NK-92 treated with Interleukin-12 subunit alpha and Interleukin-12 subunit beta, amount 100 ng/mL, for 24 hours (cell line): ENCODE results near the gene GPRC6A.
"Not testable (repeated sequence)": the region's sequence is repeated elsewhere in the genome, so short reads cannot be mapped to it uniquely, and the experiment has no call there.

Experiments
- DNase-seq: peaks from one replicate; lab custom pipeline; 2025; lab: John Stamatoyannopoulos, UW

The GPRC6A gene

GRCh38 chr6:116828983-116829382 lies at the start of gene GPRC6A:
Gene GPRC6A, minus strand, starts transcription at chr6:116829083. Its CDS starts 70 bp downstream, at chr6:116829013.
- no peak for DNase-seq

- DNase-seq = no peak
These were observed 48.9 kb upstream of the GPRC6A start for GRCh38 chr6:116877743-116878142.

- no peak for DNase-seq
These were observed 48.0 kb upstream of the GPRC6A start, which contains the start of gene RFX6 for GRCh38 chr6:116876635-116877611. Gene RFX6, plus strand, starts transcription at chr6:116877242. Its CDS starts 34 bp downstream, at chr6:116877276.

GRCh38 chr6:116876107-116876506 lies 47.2 kb upstream of the GPRC6A start:
- no peak for DNase-seq

GRCh38 chr6:116872771-116873170 lies 43.9 kb upstream of the GPRC6A start:
- no peak for DNase-seq

- DNase-seq = no peak
These were observed 37.5 kb upstream of the GPRC6A start for GRCh38 chr6:116866281-116866871.

- DNase-seq = no peak
These were observed 30.4 kb upstream of the GPRC6A start for GRCh38 chr6:116859264-116859663.

- no peak for DNase-seq
These were observed 29.2 kb upstream of the GPRC6A start for GRCh38 chr6:116858060-116858459.

- no peak for DNase-seq
These were observed 18.3 kb upstream of the GPRC6A start for GRCh38 chr6:116847227-116847626.

- no peak for DNase-seq
These were observed 13.6 kb upstream of the GPRC6A start for GRCh38 chr6:116842459-116842858.

GRCh38 chr6:116840091-116840490 lies 11.2 kb upstream of the GPRC6A start:
- no peak for DNase-seq

GRCh38 chr6:116836606-116837342 lies 7.9 kb upstream of the GPRC6A start:
- no peak for DNase-seq

GRCh38 chr6:116834526-116834925 lies 5.6 kb upstream of the GPRC6A start:
- not testable (repeated sequence) for DNase-seq

GRCh38 chr6:116827561-116828240 lies 1.2 kb downstream of the GPRC6A start:
- DNase-seq = no peak

GRCh38 chr6:116816336-116816735 lies 12.5 kb downstream of the GPRC6A start:
- not testable (repeated sequence) for DNase-seq

- no peak for DNase-seq
These were observed 16.7 kb downstream of the GPRC6A start for GRCh38 chr6:116812051-116812650.

GRCh38 chr6:116801971-116802370 lies 26.9 kb downstream of the GPRC6A start:
- DNase-seq = no peak

- DNase-seq = no peak
These were observed 28.9 kb downstream of the GPRC6A start for GRCh38 chr6:116799945-116800344.

GRCh38 chr6:116797585-116797984 lies 31.3 kb downstream of the GPRC6A start:
- no peak for DNase-seq

- DNase-seq = no peak
These were observed 35.7 kb downstream of the GPRC6A start for GRCh38 chr6:116793224-116793623.

GRCh38 chr6:116783852-116784251 lies 45.0 kb downstream of the GPRC6A start:
- DNase-seq = no peak
